ENCODE results near the gene RAB44. TPM values are rescaled to one million over a fixed set of nuclear protein-coding genes. Genes with fewer than 3 reads are reported as not detected.

The RAB44 gene
- total RNA-seq, 2 experiments from 2014 or later: not detected

GRCh38 chr6:36683145-36683655, 14.4 kb upstream of the RAB44 start:
- ChIA-PET CTCF (interaction anchor here (1.2 to 4.1 kb wide), 6 partner anchors 55 to 83 kb away, joined by 3 to 20 read pairs (median 6); no protein-coding TSS in a partner anchor), POLR2A (interaction anchor here (0.6 to 1.7 kb wide), 3 partner anchors 8 to 75 kb away, joined by 3 to 4 read pairs (median 4); no protein-coding TSS in a partner anchor)
- H3K9me3 Mint-ChIP-seq (ENCODE audit: insufficient read depth): no peaks in the 10 kb centered on the region
- ATAC-seq (no peak), DNase-seq (no peak)
- H3K4me1 Mint-ChIP-seq (ENCODE audit: low read depth): peaks cover 40% of the 10 kb centered on the region
- H3K27ac Mint-ChIP-seq: peak overlapping the region; percentile 74
- peaks cover 61% of the 10 kb centered on the region for H3K36me3 Mint-ChIP-seq (ENCODE audit: low read depth)
- H3K27me3 Mint-ChIP-seq (ENCODE audit: low read depth): no peaks in the 10 kb centered on the region
- no peak overlapping the region for H3K4me3 Mint-ChIP-seq

GRCh38 chr6:36683656-36684446, 13.8 kb upstream of the RAB44 start:
- Mint-ChIP-seq H3K27me3 (ENCODE audit: low read depth) (no peaks in the 10 kb centered on the region), H3K27ac (peak overlapping the region; percentile 48), H3K9me3 (ENCODE audit: insufficient read depth) (no peaks in the 10 kb centered on the region), H3K36me3 (ENCODE audit: low read depth) (peaks cover 59% of the 10 kb centered on the region), H3K4me1 (ENCODE audit: low read depth) (peaks cover 34% of the 10 kb centered on the region), H3K4me3 (no peak overlapping the region)
- ATAC-seq (no peak), DNase-seq (no peak)
- ChIA-PET CTCF (interaction anchor here (1.3 to 4.1 kb wide), 6 partner anchors 58 to 88 kb away, joined by 3 to 20 read pairs (median 6); no protein-coding TSS in a partner anchor), POLR2A (interaction anchor here (0.6 to 1.7 kb wide), 3 partner anchors 9 to 217 kb away, joined by 3 to 4 read pairs (median 3); no protein-coding TSS in a partner anchor)

GRCh38 chr6:36684447-36684812, 13.2 kb upstream of the RAB44 start:
- Mint-ChIP-seq H3K36me3 (ENCODE audit: low read depth) (peaks cover 59% of the 10 kb centered on the region), H3K27ac (no peak overlapping the region), H3K4me1 (ENCODE audit: low read depth) (peaks cover 32% of the 10 kb centered on the region), H3K4me3 (no peak overlapping the region), H3K27me3 (ENCODE audit: low read depth) (no peaks in the 10 kb centered on the region), H3K9me3 (ENCODE audit: insufficient read depth) (no peaks in the 10 kb centered on the region)
- DNase-seq (no peak), ATAC-seq (no peak)
- ChIA-PET CTCF (interaction anchor here (1.3 to 4.1 kb wide), 3 partner anchors 70 to 88 kb away, joined by 3 to 20 read pairs (median 9); no protein-coding TSS in a partner anchor), POLR2A (interaction anchor here (1.0 kb wide), 1 partner anchor 71 kb away, joined by 3 read pairs; no protein-coding TSS in a partner anchor)

- POLR2A ChIA-PET: interaction anchor here (1.0 kb wide), 1 partner anchor 70 kb away, joined by 3 read pairs; no protein-coding TSS in a partner anchor
- Mint-ChIP-seq H3K4me1 (ENCODE audit: low read depth) (peaks cover 34% of the 10 kb centered on the region), H3K36me3 (ENCODE audit: low read depth) (peaks cover 56% of the 10 kb centered on the region), H3K27ac (no peak overlapping the region), H3K4me3 (no peak overlapping the region), H3K9me3 (ENCODE audit: insufficient read depth) (no peaks in the 10 kb centered on the region), H3K27me3 (ENCODE audit: low read depth) (no peaks in the 10 kb centered on the region)
- ATAC-seq (no peak), DNase-seq (no peak)
- CTCF ChIA-PET: interaction anchor here (1.2 to 4.1 kb wide), 3 partner anchors 70 to 166 kb away, joined by 4 to 20 read pairs (median 9); no protein-coding TSS in a partner anchor
Observed at GRCh38 chr6:36685166-36685924, 12.3 kb upstream of the RAB44 start.

GRCh38 chr6:36685926-36686667, 11.5 kb upstream of the RAB44 start:
- no peak overlapping the region for H3K4me3 Mint-ChIP-seq
- ATAC-seq: no peak
- ChIA-PET POLR2A (no interaction called here), CTCF (interaction anchor here (1.2 kb wide), 1 partner anchor 165 kb away, joined by 4 read pairs; no protein-coding TSS in a partner anchor)
- H3K9me3 Mint-ChIP-seq (ENCODE audit: insufficient read depth): no peaks in the 10 kb centered on the region
- peaks cover 50% of the 10 kb centered on the region for H3K36me3 Mint-ChIP-seq (ENCODE audit: low read depth)
- DNase-seq: no peak
- no peaks in the 10 kb centered on the region for H3K27me3 Mint-ChIP-seq (ENCODE audit: low read depth)
- no peak overlapping the region for H3K27ac Mint-ChIP-seq
- peaks cover 34% of the 10 kb centered on the region for H3K4me1 Mint-ChIP-seq (ENCODE audit: low read depth)

- Mint-ChIP-seq H3K9me3 (ENCODE audit: insufficient read depth) (no peaks in the 10 kb centered on the region), H3K36me3 (ENCODE audit: low read depth) (peaks cover 47% of the 10 kb centered on the region), H3K27me3 (ENCODE audit: low read depth) (no peaks in the 10 kb centered on the region), H3K4me1 (ENCODE audit: low read depth) (peaks cover 39% of the 10 kb centered on the region), H3K27ac (no peak overlapping the region), H3K4me3 (no peak overlapping the region)
- DNase-seq: no peak
- ChIA-PET CTCF (no interaction called here), POLR2A (no interaction called here)
- no peak for ATAC-seq
Observed at GRCh38 chr6:36686668-36687513, 10.7 kb upstream of the RAB44 start.

GRCh38 chr6:36688063-36688738, 9.4 kb upstream of the RAB44 start:
- DNase-seq (no peak), ATAC-seq (no peak)
- ChIA-PET POLR2A (interaction anchor here (1.2 kb wide), 1 partner anchor 10 kb away, joined by 4 read pairs; the partner anchor contains the start of gene RAB44), CTCF (interaction anchor here (1.2 kb wide), 1 partner anchor 78 kb away, joined by 3 read pairs; no protein-coding TSS in a partner anchor)
- no peaks in the 10 kb centered on the region for H3K9me3 Mint-ChIP-seq (ENCODE audit: insufficient read depth)
- peaks cover 39% of the 10 kb centered on the region for H3K4me1 Mint-ChIP-seq (ENCODE audit: low read depth)
- H3K27ac Mint-ChIP-seq: no peak overlapping the region
- peaks cover 42% of the 10 kb centered on the region for H3K36me3 Mint-ChIP-seq (ENCODE audit: low read depth)
- H3K4me3 Mint-ChIP-seq: no peak overlapping the region
- no peaks in the 10 kb centered on the region for H3K27me3 Mint-ChIP-seq (ENCODE audit: low read depth)

GRCh38 chr6:36688739-36689075, 8.9 kb upstream of the RAB44 start:
- ATAC-seq (no peak), DNase-seq (no peak)
- Mint-ChIP-seq H3K36me3 (ENCODE audit: low read depth) (peaks cover 39% of the 10 kb centered on the region), H3K4me1 (ENCODE audit: low read depth) (peaks cover 38% of the 10 kb centered on the region), H3K9me3 (ENCODE audit: insufficient read depth) (no peaks in the 10 kb centered on the region), H3K27me3 (ENCODE audit: low read depth) (no peaks in the 10 kb centered on the region), H3K27ac (no peak overlapping the region), H3K4me3 (no peak overlapping the region)
- POLR2A ChIA-PET: interaction anchor here (1.2 kb wide), 1 partner anchor 9 kb away, joined by 4 read pairs; the partner anchor contains the start of gene RAB44
- CTCF ChIA-PET: interaction anchor here (1.2 kb wide), 1 partner anchor 77 kb away, joined by 3 read pairs; no protein-coding TSS in a partner anchor

GRCh38 chr6:36691011-36691410, 6.6 kb upstream of the RAB44 start:
- ATAC-seq: no peak
- no peaks in the 10 kb centered on the region for H3K27me3 Mint-ChIP-seq (ENCODE audit: low read depth)
- POLR2A ChIA-PET: interaction anchor here (0.6 kb wide), 1 partner anchor 8 kb away, joined by 4 read pairs; no protein-coding TSS in a partner anchor

GRCh38 chr6:36691612-36692011, 6.0 kb upstream of the RAB44 start:
- CTCF ChIA-PET: interaction anchor here (1.5 to 4.5 kb wide), 2 partner anchors 12 to 67 kb away, joined by 3 to 40 read pairs; partner anchors contain the start of gene CDKN1A
- Mint-ChIP-seq H3K4me3 (no peak overlapping the region), H3K36me3 (ENCODE audit: low read depth) (peaks cover 10% of the 10 kb centered on the region), H3K27ac (peak overlapping the region; percentile 86), H3K9me3 (ENCODE audit: insufficient read depth) (no peaks in the 10 kb centered on the region), H3K4me1 (ENCODE audit: low read depth) (peaks cover 41% of the 10 kb centered on the region), H3K27me3 (ENCODE audit: low read depth) (no peaks in the 10 kb centered on the region)
- ATAC-seq (no peak), DNase-seq (no peak)
- POLR2A ChIA-PET: no interaction called here

More at GRCh38 chr6:36691011-36691410, 6.6 kb upstream of the RAB44 start:
- H3K36me3 Mint-ChIP-seq (ENCODE audit: low read depth): peaks cover 16% of the 10 kb centered on the region
- peaks cover 39% of the 10 kb centered on the region for H3K4me1 Mint-ChIP-seq (ENCODE audit: low read depth)
- DNase-seq: no peak
- no peak overlapping the region for H3K4me3 Mint-ChIP-seq
- no peak overlapping the region for H3K27ac Mint-ChIP-seq
- H3K9me3 Mint-ChIP-seq (ENCODE audit: insufficient read depth): no peaks in the 10 kb centered on the region
- CTCF ChIA-PET: interaction anchor here (0.9 to 4.5 kb wide), 6 partner anchors 9 to 75 kb away, joined by 3 to 40 read pairs (median 4); partner anchors contain the start of gene CDKN1A
